ENCODE data around the gene WDR87.

Gene WDR87

DNA sequence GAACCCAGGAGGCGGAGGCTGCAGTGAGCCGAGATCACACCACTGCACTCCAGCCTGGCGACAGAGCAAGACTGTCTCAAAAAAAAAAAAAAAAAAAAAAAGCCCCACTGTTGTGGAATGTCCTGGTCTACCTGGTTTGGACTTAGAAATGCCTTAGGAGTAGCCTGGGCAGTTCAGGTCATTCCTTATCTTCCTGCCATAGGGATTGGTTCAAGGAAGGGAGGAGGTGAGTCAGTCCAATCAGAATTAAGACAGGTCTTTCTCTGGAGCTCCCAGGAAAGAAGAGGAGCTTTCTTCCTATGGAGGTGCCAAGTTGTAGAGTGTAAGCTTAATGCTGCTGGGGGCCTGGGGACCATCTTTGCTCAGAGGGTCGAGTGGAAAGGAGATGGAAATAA lies 45.4 kb upstream of the WDR87 start:
- Histone ChIP-seq H3K9me3 (no peaks in the 10 kb centered on the region), H3K4me3 (ENCODE audit: low read depth, low read length) (no peak overlapping the region), H3K27me3 (no peaks in the 10 kb centered on the region), H3K36me3 (no peaks in the 10 kb centered on the region), H3K4me1 (peaks cover 3% of the 10 kb centered on the region; the same call in 1 of the 2 replicates)
- TF ChIP-seq, protein P1, sequence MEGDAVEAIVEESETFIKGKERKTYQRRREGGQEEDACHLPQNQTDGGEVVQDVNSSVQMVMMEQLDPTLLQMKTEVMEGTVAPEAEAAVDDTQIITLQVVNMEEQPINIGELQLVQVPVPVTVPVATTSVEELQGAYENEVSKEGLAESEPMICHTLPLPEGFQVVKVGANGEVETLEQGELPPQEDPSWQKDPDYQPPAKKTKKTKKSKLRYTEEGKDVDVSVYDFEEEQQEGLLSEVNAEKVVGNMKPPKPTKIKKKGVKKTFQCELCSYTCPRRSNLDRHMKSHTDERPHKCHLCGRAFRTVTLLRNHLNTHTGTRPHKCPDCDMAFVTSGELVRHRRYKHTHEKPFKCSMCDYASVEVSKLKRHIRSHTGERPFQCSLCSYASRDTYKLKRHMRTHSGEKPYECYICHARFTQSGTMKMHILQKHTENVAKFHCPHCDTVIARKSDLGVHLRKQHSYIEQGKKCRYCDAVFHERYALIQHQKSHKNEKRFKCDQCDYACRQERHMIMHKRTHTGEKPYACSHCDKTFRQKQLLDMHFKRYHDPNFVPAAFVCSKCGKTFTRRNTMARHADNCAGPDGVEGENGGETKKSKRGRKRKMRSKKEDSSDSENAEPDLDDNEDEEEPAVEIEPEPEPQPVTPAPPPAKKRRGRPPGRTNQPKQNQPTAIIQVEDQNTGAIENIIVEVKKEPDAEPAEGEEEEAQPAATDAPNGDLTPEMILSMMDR (IDR thresholded peaks at IDR 0.05; ENCODE audit: low read depth, low read length): no peak
- DNase-seq: no peak

GRCh38 chr19:37950471-37951175 lies 44.2 kb upstream of the WDR87 start:
- Histone ChIP-seq H3K4me3 (ENCODE audit: low read depth, low read length) (no peak overlapping the region), H3K27me3 (no peaks in the 10 kb centered on the region), H3K9me3 (no peaks in the 10 kb centered on the region), H3K36me3 (no peaks in the 10 kb centered on the region), H3K4me1 (peaks cover 3% of the 10 kb centered on the region; the same call in 1 of the 2 replicates)
- DNase-seq: no peak
- TF ChIP-seq, protein P1 (IDR thresholded peaks at IDR 0.05; ENCODE audit: low read depth, low read length): no peak

GRCh38 chr19:37948362-37948761 lies 42.0 kb upstream of the WDR87 start:
- Histone ChIP-seq H3K4me3 (ENCODE audit: low read depth, low read length) (no peak overlapping the region), H3K27me3 (no peaks in the 10 kb centered on the region), H3K36me3 (no peaks in the 10 kb centered on the region), H3K4me1 (no peaks in the 10 kb centered on the region; the same call in 1 of the 2 replicates), H3K9me3 (no peaks in the 10 kb centered on the region)
- no peak for DNase-seq
- TF ChIP-seq, protein P1 (IDR thresholded peaks at IDR 0.05; ENCODE audit: low read depth, low read length): no peak

- Histone ChIP-seq H3K4me3 (ENCODE audit: low read depth, low read length) (no peak overlapping the region), H3K36me3 (no peaks in the 10 kb centered on the region), H3K27me3 (no peaks in the 10 kb centered on the region), H3K9me3 (no peaks in the 10 kb centered on the region), H3K4me1 (no peaks in the 10 kb centered on the region)
- no peak for DNase-seq
- TF ChIP-seq, protein P1 (IDR thresholded peaks at IDR 0.05; ENCODE audit: low read depth, low read length): no peak
Observed at GRCh38 chr19:37947778-37948177, 41.4 kb upstream of the WDR87 start.

DNA sequence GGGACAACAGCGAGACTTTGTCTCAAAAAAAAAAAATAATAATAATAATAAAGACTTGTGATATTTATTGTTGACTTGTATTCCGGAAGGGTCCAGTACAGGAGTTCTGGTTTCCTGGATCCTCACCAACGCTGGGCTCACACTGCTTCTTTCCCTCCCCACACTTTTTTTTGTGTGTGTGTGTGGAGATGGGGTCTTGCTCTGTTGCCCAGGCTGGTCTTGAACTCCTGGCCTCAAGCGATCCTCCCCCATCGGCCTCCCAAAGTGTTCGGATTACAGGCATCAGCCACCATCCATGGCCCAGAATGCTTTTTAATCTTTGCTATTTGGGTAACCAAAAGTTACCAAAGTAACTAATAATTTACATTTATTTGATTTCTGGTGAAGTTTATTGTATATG lies 39.7 kb upstream of the WDR87 start:
- Histone ChIP-seq H3K4me1 (no peaks in the 10 kb centered on the region), H3K9me3 (no peaks in the 10 kb centered on the region), H3K36me3 (no peaks in the 10 kb centered on the region), H3K4me3 (ENCODE audit: low read depth, low read length) (no peak overlapping the region), H3K27me3 (no peaks in the 10 kb centered on the region)
- no peak for DNase-seq
- TF ChIP-seq, protein P1 (IDR thresholded peaks at IDR 0.05; ENCODE audit: low read depth, low read length): no peak

GRCh38 chr19:37943480-37943879 lies 37.1 kb upstream of the WDR87 start:
- no peak for DNase-seq
- H3K27me3 ChIP-seq: no peaks in the 10 kb centered on the region
- H3K9me3 ChIP-seq: no peaks in the 10 kb centered on the region
- H3K4me3 ChIP-seq (ENCODE audit: low read depth, low read length): no peak overlapping the region
- no peaks in the 10 kb centered on the region for H3K36me3 ChIP-seq
- no peaks in the 10 kb centered on the region for H3K4me1 ChIP-seq
- TF ChIP-seq, protein P1 (IDR thresholded peaks at IDR 0.05; ENCODE audit: low read depth, low read length): no peak

All from BE2C (cell line).